Panc1 (cell line): ENCODE data around the gene ATP6V1F.

Experiments
- CTCF ChIP-seq: fragments of 450-650 bp; IDR thresholded peaks from 2 replicates; pipeline ENCODE4 v1.5.1; 2017; ENCODE audit warnings: mild to moderate bottlenecking
- POLR2AphosphoS5 ChIP-seq: IDR thresholded peaks from 2 replicates; pipeline ENCODE4 v1.6.1; 2012; ENCODE audit warnings: mild to moderate bottlenecking, low read depth, low read length, moderate library complexity
- SIN3A ChIP-seq: IDR thresholded peaks from 2 replicates; pipeline ENCODE4 v1.6.1; 2012; ENCODE audit warnings: low read depth, mild to moderate bottlenecking, low read length, moderate library complexity, borderline replicate concordance; ENCODE audit not compliant: insufficient read depth

GRCh38 chr7:128884561-128885369, 22.1 kb downstream of the ATP6V1F start:
- TF ChIP-seq CTCF (no peak), POLR2AphosphoS5 (no peak), SIN3A (no peak)
